NCI-H446 (cell line): ENCODE measurements around the gene HIGD2A.
A peak's percentile ranks its signal among the peaks of the same experiment; 100 is the strongest.

ENCODE experiments used
- DNase-seq, 2 experiments: peaks; one replicate each; lab custom pipeline; 2025; lab: John Stamatoyannopoulos, UW

The HIGD2A gene

DNA sequence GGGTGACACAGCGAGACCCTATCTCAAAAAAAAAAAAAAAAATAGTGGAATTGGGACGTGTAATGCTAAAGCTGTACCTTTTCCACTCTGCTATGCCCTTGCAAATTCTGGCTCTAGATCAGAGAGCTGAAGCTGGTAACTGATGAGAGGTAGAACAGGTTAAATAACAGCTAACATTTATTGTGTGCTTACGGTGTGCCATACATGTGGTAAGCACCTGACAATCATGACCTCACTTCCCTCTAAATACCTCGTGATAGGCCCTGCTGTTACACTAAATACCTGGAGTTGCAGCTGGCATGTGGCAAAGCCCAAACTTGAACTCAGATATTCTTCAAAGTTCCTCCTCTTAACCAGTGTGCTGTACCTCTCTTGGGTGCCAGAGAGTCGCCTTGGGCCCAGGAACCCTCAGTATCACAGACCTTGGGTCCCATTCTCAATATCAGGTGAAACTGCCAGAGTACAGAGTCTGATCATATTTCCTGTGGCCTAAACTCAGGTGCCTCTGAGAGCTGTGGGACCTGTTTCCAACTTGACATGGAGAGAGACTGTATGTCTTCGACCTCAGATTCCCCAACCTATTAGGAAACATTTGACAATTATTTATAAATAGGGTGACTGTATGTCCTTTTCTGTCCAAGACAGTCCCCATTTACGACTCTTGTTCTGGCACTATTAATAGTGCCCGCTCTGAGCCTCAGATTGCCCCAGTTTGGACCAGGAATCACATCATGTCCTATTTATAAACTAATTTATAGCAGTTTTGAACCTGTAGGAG, 18.4 kb upstream of the HIGD2A start:
- no peak for DNase-seq

GRCh38 chr5:176371621-176372539, 16.7 kb upstream of the HIGD2A start:
- DNase-seq, result no peak

- DNase-seq, result no peak
These were observed 15.3 kb upstream of the HIGD2A start for GRCh38 chr5:176373100-176373818.

GRCh38 chr5:176379881-176380280, 8.7 kb upstream of the HIGD2A start:
- no peak for DNase-seq

DNA sequence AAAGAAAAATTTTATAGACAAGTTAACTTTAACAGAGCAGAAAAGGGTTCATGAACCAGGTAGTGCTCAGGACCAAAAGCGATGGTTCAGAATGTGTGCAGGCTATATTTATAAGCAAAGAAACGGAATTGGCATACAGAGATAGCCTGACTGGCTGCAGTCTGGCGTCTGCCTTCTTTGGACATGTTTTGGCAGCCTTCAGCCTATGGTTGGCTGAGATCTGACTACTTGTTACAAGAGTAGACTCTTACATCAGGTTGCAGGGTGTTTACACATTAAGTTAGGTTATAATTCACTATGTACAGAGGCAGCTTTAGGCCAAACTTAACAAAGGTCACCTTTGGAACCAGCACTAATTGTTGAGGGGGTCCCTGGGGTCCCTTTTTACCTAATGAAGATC, 7.1 kb upstream of the HIGD2A start:
- DNase-seq, result peak; percentile 16 to 57

DNA sequence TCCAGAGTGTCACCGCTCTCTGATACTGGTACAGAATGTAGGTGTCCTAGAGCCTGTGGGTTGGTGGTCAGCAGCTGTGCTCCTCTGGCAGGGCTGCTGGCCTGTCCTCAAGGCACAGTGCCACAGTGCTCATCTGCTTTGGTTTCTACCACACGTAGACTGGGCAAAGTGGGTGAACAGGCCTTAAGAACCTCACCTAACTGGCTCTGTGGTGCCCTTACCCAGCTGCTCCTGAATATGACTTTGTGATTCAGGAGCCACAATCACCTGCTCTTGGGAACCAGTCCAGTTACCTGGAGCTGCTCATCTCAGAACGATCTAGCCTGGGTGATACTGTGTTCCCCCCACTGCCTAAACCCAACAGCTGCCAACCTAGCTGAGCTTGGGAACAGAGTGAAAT, 6.6 kb upstream of the HIGD2A start:
- DNase-seq, result no peak

GRCh38 chr5:176382721-176383120, 5.8 kb upstream of the HIGD2A start:
- no peak for DNase-seq

DNA sequence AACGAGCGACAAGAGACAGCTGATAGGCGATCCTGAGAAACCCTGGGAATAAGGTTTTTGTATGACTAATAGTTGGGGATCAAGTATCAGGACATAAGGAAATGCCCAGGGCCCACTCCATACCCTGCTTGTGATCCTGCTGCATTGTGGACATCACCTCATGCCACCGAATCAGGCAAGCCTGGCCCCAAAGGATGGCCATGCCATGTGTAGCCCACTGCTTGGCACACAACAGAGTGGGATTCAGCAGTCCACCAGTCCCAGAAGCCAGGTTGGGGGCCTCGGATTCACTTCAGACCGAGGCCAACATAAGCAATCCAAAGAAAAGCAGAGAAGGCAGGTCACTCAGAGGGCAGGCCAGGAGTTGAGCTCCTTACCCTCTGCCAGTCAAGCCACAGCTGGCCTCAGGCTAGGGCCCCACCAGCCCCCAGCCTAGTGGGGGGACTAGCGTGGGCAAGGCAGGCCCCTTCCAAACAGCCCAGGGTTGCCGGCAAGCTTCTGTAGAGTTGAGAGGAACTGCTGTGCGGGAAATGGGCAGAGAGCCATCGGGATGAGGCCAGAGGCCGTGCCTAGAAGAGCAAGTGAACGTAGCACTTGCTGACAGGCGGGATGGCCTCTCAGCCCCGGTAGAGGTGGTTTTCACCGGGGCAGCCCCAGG, 5.2 kb upstream of the HIGD2A start:
- no peak for DNase-seq

DNA sequence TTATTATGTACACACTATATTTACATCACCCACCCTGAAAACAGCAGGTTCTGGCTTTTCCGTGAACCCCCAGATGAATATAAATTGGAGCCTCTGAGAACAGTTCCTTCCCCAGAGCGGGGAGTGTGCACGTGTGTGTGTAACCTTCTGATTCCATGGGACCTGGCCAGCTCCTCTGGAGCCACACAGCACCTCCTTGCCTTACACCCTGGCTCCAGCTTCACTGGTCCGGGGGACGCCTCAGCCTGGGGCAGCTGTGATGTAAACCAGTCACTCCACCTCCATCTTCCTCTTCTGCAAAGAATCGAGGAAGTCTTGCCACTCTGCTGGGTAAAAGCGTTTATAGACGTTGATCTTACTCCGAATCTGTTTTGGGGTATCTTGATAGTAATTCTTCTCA, 4.6 kb upstream of the HIGD2A start:
- DNase-seq, result no peak

- DNase-seq, result no peak
These were observed 4.1 kb upstream of the HIGD2A start for GRCh38 chr5:176384366-176384930.

DNA sequence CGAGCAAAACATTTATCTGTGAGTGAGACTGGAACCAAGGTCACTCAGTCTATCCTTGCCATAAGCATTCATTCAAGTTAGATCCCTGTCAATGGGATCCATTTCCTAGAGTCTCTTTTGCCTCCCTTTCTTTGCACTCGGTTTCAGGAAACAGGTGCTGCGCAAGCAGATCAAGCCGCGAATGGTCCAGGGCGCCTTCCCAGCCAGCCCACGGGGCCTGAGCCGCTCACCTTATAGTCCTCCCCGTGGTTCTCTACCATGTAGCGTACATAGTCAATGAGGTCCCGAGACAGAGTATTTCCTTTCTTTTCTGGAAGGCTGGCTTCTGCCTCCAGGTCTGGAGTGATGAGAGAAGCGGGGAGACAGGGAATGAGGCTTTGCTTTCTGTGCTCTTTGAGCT, 3.6 kb upstream of the HIGD2A start:
- DNase-seq, result no peak

- no peak for DNase-seq
These were observed 2.1 kb upstream of the HIGD2A start for GRCh38 chr5:176386491-176386890.

- no peak for DNase-seq
These were observed 1.1 kb upstream of the HIGD2A start for GRCh38 chr5:176387384-176387925.

DNA sequence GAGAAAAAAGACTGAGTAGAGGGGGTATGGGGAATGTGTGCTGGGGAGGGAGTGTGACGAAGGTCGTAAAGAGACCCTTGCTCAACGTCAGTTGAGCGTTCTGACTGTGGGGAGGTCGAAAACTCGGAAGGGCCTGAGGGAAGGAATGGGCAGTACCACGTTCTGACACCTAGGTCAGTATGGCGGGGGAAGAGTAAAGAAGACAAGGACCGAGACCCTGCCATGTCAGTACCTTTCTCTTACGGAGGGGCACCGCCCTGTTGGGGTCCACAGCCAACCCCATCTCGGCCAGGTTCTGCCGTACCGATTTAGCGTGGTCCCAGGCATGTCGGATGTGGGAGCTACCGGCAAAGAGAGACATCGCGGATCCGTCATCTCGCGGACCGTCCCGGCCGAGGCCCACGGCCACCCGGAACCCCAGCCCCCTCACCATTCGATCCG, 528 bp upstream of the HIGD2A start:
- peak in 1 of 2 experiments; percentile 44 for DNase-seq

GRCh38 chr5:176389135-176390123, 878 bp downstream of the HIGD2A start:
- no peak for DNase-seq

DNA sequence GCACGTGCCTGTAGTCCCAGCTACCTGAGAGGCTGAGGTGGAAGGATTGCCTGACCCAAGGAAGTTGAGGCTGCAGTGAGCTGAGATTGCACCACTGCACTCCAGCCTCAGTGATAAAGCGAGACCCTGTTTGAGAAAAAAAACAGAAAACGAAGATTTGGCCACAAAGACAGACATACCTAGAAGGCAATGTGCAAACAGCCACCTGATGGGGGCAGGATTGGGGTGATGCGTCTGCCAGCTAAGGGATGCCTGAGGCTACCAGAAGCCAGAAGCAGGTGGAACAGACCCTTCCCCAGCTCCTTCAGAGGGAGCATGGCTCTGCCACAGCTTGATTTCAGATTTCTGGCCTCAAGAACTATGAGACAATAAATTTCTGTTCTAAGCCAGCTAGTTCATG, 2.9 kb downstream of the HIGD2A start:
- DNase-seq, result no peak

- DNase-seq, result no peak
These were observed 3.4 kb downstream of the HIGD2A start for GRCh38 chr5:176391999-176392398.

DNA sequence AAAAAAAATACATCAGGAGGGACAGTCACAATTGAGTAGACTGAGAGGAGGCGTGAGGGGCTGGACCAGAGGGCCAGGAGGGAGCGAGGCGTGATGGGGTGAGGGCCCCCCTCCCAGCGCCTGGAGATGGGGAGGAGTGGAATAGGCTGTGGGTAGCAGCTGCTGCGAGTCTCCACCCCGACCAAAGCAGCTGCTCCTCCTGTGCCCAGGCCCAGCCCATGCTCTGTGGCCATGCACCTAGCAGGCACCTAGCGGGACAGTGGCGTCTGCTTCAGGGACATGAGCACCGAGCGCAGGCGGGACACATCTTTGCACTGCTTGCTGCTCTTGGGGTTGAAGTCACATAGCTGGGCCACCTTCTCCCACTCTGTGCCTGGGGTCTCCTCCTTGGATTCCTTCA, 4.0 kb downstream of the HIGD2A start:
- DNase-seq, result no peak

- no peak for DNase-seq
These were observed 5.5 kb downstream of the HIGD2A start for GRCh38 chr5:176394096-176394495.
